Astrocyte (in vitro differentiated cells and primary cell): Measurements from ENCODE around the gene FCRLB.

Source experiments
- EZH2 ChIP-seq: IDR thresholded peaks from 2 replicates; pipeline ENCODE4 v1.6.1; 2012; ENCODE audit warnings: mild to moderate bottlenecking, low read length, inconsistent platforms; ENCODE audit not compliant: insufficient read depth
- TF ChIP-seq, protein P1 (sequence below): IDR thresholded peaks from 2 replicates; pipeline ENCODE4 v1.5.1; 2011; ENCODE audit warnings: low read depth, mild to moderate bottlenecking, inconsistent platforms, low read length, moderate library complexity; ENCODE audit not compliant: insufficient read depth

DNA sequence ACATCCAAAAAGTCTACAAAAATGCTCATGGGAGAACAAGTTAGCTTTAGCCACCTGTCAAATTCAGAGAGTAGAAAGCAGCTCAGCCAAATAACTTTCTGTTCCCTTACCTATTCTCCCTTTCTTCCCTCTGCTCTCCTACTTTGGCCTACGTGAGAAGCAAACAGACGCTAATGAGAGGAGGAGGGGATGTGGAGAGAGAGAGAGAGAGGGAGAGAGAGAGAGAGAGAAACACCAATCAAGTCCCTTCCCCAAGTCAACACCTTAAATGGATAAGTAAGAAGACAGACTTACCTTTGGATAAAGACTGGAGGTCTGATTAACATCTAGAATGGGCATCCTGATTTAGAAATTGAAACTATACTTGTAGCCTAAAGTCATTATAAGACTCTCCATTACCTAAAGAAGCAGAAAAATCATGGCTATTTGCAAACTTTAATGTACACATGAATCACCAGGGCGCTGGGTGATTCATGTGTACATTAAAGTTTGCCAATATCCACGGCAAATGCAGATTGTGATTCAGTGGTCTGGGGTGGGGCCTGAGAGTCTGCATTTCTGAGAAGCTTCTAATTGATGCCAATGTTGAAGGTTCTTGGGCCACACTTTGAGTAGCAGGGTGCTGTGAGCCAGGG, 15.1 kb downstream of the FCRLB start:
- TF ChIP-seq, protein P1, sequence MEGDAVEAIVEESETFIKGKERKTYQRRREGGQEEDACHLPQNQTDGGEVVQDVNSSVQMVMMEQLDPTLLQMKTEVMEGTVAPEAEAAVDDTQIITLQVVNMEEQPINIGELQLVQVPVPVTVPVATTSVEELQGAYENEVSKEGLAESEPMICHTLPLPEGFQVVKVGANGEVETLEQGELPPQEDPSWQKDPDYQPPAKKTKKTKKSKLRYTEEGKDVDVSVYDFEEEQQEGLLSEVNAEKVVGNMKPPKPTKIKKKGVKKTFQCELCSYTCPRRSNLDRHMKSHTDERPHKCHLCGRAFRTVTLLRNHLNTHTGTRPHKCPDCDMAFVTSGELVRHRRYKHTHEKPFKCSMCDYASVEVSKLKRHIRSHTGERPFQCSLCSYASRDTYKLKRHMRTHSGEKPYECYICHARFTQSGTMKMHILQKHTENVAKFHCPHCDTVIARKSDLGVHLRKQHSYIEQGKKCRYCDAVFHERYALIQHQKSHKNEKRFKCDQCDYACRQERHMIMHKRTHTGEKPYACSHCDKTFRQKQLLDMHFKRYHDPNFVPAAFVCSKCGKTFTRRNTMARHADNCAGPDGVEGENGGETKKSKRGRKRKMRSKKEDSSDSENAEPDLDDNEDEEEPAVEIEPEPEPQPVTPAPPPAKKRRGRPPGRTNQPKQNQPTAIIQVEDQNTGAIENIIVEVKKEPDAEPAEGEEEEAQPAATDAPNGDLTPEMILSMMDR: no peak
- TF ChIP-seq EZH2: no peak
